ENCODE data around the gene ATP11A.

Gene ATP11A

DNA sequence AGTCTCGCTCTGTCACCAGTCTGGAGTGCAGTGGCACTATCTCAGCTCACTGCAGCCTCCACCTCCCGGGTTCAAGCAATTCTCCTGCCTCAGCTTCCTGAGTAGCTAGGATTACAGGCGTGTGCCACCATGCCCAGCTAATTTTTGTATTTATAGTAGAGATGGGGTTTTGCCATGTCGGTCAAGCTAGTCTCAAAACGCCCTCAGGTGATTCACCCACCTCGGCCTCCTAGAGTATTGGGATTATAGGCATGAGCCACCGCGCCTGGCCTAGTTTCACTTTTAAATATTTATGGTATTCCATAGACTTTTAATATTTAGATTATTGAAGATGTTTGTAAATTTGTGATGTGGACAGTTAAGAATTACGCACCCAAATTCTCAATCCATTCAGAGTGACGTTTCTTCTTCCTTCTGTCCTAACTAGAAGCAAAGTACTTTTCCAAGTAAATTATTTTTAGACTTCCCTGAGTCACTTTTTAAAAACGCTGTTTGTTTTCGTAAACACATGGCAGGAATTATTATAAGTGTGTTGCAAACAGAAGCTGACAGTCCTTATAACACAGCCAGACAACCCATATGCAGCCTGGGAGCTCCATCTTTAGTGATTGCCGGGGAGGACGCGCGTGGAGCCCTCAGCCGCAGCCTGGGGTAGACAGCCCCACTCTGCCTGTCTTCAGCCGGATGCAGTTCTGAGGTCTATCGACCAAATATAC is 131.7 kb downstream of the ATP11A start:
- DNase-seq (ENCODE audit: low spot score): no peak

DNA sequence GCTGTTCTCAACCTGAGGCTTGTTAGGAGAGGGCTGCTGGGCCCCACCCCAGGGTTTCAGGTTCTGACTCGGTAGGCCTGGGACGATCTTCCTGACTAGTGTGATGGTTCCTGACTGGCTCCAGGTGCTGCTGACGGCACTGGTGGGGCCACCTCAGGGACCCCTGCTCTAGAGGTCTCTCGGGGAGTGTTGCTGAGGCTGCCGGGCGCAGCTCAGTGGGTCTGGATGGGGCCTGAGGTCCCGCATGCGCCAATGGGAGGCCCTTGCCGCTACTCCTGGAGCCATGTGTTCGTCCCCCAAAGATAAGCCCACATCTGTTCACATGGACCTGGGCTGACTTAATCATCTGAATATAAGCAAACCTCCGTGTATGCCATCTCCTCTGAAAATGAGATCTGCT is 133.0 kb downstream of the ATP11A start:
- no peak for DNase-seq (ENCODE audit: low spot score)

DNA sequence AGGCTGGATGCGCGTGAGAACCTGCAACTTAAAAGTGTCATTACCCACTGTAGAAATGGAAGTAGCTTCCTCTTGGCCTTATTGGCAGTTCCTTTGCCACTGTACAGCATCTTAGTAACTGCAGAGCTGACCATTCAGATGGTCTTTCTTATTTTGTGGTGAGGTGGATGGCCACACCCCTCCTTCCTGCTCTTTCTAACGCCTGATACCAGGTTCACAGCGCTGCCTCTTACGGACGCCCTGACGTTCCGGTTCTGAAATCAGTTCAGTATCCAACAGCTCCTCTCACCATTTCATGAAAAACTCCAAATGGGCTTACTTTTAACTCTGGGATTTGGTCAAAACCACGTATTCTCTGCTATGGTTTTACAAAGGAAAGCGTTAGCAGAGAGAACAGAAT is 134.6 kb downstream of the ATP11A start:
- DNase-seq (ENCODE audit: low spot score): peak; percentile 33

DNA sequence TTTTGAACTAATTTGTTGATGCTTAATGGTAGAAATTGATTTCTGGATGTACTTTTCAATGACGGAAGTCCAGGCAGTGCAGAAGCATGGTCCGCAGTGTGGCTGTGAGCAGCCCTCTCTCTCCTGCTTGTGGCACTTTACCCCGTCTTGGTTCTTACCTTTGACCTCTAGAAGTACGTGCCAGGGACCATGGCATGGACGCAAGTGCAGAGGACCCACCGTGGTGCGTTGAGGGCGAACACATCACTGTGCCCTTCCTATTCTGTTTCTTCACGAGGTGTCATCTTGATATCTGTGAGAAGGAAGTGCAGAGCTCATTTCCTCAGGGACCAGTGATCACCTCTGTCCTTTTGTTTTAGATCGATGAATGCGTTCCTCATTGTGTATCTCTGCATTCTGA is 135.2 kb downstream of the ATP11A start:
- no peak for DNase-seq (ENCODE audit: low spot score)

GRCh38 chr13:112825875-112826274 is 136.0 kb downstream of the ATP11A start:
- DNase-seq (ENCODE audit: low spot score): no peak

GRCh38 chr13:112826565-112826964 is 136.7 kb downstream of the ATP11A start:
- DNase-seq (ENCODE audit: low spot score): no peak

GRCh38 chr13:112828082-112828699 is 138.4 kb downstream of the ATP11A start:
- no peak for DNase-seq (ENCODE audit: low spot score)

DNA sequence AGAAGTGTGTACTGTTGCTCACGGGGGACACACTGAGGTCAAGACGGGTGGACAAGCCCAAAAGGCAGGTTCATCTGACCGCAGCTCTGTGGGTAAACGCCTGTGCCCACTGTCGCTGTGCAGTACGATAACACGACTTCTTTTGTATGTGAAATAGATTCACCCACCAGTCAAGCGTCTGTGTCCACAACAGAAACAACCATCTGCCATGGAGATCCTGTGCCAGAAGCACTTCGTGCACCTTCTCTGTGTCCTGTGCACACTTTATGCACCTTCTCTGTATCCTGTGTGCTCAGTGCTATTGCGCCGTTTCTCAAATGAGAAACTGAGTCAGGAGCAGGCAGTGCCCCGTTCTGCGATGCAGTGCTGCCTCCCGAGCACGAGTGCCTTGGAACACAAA is 138.9 kb downstream of the ATP11A start:
- DNase-seq (ENCODE audit: low spot score): no peak

GRCh38 chr13:112831196-112831595 is 141.4 kb downstream of the ATP11A start:
- no peak for DNase-seq (ENCODE audit: low spot score)

DNA sequence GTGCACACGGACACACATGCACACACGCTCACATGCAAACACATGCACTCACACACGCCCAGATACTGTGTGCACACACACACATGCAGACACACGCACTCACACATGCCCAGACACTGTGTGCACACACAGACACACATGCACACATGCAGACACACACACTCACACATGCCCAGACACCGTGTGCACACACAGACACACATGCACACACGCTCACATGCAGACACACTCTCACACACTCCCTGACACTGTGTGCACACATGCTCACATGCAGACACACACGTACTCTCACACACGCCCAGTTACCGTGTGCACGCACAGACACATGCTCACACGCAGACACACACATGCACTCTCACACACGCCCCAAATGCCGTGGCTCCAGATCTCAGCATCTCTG is 142.0 kb downstream of the ATP11A start:
- no peak for DNase-seq (ENCODE audit: low spot score)

DNA sequence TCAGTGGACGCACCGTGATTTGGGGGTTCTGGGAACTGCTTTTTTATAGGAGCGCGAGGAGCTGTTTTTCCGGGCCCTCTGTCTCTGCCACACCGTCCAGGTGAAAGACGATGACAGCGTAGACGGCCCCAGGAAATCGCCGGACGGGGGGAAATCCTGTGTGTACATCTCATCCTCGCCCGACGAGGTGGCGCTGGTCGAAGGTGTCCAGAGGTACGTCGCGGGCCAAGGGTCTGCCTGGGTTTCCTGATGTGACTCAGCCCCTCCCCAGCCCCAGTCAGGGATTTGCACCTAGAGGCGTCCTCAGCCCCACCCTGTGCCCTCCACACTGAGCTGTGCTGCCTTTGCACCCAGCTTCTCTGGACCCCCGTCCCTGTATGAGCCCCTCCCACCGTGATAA is 143.0 kb downstream of the ATP11A start:
- DNase-seq (ENCODE audit: low spot score): no peak

GRCh38 chr13:112833551-112834257 is 143.9 kb downstream of the ATP11A start:
- DNase-seq (ENCODE audit: low spot score): no peak

- DNase-seq (ENCODE audit: low spot score): no peak
These were observed 145.5 kb downstream of the ATP11A start for GRCh38 chr13:112835344-112835743.

- no peak for DNase-seq (ENCODE audit: low spot score)
These were observed 146.0 kb downstream of the ATP11A start for GRCh38 chr13:112835796-112836195.

DNA sequence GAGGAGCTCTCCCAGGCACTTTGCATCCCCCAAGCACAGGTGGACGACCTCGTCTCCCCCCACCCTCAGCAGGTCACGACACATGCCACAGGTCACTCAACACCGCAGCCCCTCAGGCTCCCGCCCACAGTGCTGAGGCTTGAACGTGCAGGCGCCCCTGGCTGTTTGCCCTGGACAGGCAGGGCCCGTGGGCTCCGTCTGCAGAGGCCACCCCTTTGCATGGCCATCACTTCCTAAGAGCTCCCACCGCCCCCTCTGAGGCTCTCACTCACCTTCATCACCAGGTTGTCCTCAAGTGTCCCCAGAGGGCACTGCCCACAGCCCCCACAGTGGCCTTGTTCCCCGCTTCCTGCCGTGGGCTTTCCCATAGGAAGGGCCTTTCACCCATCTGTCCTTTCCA is 147.1 kb downstream of the ATP11A start:
- no peak for DNase-seq (ENCODE audit: low spot score)

DNA sequence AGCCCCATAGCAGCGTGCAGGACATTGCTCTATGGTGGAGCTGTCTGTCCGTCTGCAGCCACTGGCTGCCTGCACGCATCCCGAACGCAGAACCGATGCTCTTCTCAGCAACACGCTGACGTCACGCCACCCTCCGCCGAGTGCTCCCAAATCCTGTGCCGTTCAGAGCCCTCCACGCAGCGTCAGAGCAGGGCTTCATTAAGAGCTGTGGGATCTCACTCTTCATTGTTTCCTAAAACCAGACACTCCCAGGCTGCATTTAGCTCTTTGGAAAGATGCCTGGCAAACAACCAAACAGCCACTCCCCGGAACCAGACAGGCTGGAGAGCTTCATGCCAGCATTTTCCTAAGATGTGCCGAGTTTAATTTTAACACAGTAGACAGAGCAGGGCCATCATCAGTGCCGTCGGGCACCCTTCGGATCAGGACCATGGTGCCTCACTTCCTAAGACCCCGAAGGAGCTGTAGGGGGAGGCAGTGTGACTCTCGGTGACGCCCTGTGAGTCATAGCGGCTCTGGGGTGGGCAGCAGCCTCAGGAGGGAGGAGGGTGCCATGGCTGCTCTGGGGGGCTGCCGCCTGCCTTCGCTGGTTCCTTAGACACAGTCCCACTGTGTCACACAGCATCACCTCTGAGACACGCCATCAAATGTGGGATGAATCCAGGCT is 147.7 kb downstream of the ATP11A start:
- no peak for DNase-seq (ENCODE audit: low spot score)

GRCh38 chr13:112838038-112838841 is 148.4 kb downstream of the ATP11A start:
- DNase-seq (ENCODE audit: low spot score): no peak

- no peak for DNase-seq (ENCODE audit: low spot score)
These were observed 148.9 kb downstream of the ATP11A start for GRCh38 chr13:112838842-112839117.

DNA sequence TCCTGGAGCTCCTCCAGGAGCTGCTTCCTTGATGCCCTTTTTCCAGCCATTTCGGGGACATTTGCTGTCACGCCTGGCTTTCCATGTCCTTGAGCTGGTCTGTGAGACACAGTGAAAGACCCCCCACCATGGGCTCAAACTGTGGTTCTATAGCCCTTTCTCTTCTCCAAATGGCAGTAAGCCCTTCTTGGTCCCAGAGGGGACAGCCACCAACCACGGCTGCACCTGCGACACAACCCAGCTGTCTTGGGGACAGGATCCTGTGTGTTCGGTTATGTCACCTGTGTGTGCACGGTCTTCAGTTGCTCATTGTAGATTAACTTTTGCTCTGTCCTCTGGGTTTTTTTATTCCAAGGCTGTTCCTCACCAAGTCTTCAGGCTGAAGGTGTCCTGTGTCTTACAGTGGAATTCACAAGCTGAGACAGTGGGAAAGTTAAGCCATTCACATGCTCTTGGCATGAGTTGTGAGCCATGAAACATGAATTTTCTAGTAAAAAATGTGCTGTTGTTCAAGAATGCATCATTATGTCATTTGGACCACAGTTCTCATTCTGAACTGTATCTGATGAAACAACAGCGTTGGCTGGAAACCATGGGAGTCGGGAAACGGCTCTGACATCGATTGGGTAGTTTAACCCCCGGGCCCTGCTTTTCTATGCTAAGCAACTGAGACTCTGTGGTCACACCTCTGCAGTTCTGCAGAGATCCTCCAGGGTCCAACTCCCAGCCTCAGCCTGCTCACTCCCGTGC is 149.7 kb downstream of the ATP11A start:
- no peak for DNase-seq (ENCODE audit: low spot score)

DNA sequence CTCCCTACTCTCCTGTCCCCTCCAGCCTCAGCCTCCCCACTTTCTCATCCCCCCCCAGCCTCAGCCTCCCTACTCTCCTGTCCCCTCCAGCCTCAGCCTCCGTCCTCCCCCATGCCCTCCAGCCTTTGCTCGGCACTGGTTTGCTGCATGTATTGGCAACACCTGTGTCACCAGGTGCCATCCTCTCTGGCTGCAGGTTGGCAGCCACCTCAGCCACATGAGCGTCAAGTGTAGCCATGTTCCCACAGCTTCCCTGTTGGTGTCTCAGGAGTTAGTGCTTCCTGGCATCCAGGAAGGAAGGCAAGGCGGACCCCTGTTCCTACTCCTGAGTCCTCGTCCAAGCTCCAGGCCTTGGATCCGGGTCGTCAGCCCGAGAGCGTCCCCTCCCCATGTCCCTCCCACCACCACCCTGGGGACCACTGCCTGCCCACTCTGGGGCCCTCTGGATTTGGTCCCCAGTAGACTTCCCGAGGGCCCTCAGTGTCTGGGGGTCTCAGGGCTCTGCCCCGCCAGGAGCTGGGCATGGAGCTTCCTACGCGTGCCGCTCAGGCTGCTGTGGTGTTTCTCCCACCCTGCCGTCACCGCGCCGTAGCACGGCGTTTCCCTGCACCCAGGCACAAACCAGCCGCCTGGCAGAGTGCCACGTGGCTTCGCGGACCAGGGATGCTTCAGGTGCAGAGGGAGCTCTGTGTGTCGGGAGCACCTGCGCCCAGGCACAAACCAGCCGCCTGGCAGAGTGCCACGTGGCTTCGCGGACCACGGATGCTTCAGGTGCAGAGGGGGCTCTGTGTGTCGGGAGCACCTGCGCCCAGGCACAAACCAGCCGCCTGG is 150.8 kb downstream of the ATP11A start:
- DNase-seq (ENCODE audit: low spot score): no peak

All from kidney capillary endothelial cell (primary cell).